HepG2 (cell line): Measurements from ENCODE around the gene TPM1. TPM values are rescaled to one million over a fixed set of nuclear protein-coding genes. Genes with fewer than 3 reads are reported as not detected.
A peak's percentile ranks its signal among the peaks of the same experiment; 100 is the strongest.

Experiments
- CAMTA2 ChIP-seq: sonication (generic); formaldehyde crosslinking; IDR thresholded peaks from 2 replicates; pipeline ENCODE4 v1.4.0; 2020; ENCODE audit warnings: mild to moderate bottlenecking, missing genetic modification reagents, borderline replicate concordance
- FOXK1 ChIP-seq: sonication (generic); formaldehyde crosslinking; IDR thresholded peaks from 2 replicates; pipeline ENCODE4 v1.4.0; 2020; ENCODE audit warnings: low read depth, missing genetic modification reagents, borderline replicate concordance
- POGZ ChIP-seq: sonication (generic); formaldehyde crosslinking; IDR thresholded peaks from 2 replicates; pipeline ENCODE4 v1.4.0; 2020; ENCODE audit warnings: mild to moderate bottlenecking, missing genetic modification reagents
- SAP130 ChIP-seq: IDR thresholded peaks from 2 replicates; pipeline ENCODE4 v1.6.1; 2016; ENCODE audit warnings: low read depth
- TFE3 ChIP-seq: IDR thresholded peaks from 2 replicates; pipeline ENCODE4 v1.6.1; 2016
- ZBTB1 ChIP-seq: sonication (generic); formaldehyde crosslinking; IDR thresholded peaks from 2 replicates; pipeline ENCODE4 v1.4.0; 2020; ENCODE audit warnings: missing genetic modification reagents, borderline replicate concordance
- ZBTB4 ChIP-seq: sonication (generic); formaldehyde crosslinking; IDR thresholded peaks from 2 replicates; pipeline ENCODE4 v1.4.0; 2020; ENCODE audit warnings: missing genetic modification reagents, mild to moderate bottlenecking, borderline replicate concordance
- ZNF207 ChIP-seq: fragments of 450-650 bp; IDR thresholded peaks from 2 replicates; pipeline ENCODE4 v1.6.1; 2016; ENCODE audit warnings: antibody characterized with exemption, borderline replicate concordance
- ZNF224 ChIP-seq: sonication (generic); formaldehyde crosslinking; IDR thresholded peaks from 2 replicates; pipeline ENCODE4 v1.5.0; 2020; ENCODE audit warnings: mild to moderate bottlenecking, missing genetic modification reagents
- ZNF557 ChIP-seq: sonication (generic); formaldehyde crosslinking; IDR thresholded peaks from 2 replicates; pipeline ENCODE4 v1.4.0; 2020; ENCODE audit warnings: missing genetic modification reagents
- ZNF724P ChIP-seq: sonication (generic); formaldehyde crosslinking; IDR thresholded peaks from 2 replicates; pipeline ENCODE4 v1.8.0; 2022; ENCODE audit warnings: missing genetic modification reagents, borderline replicate concordance
- ZNF800 ChIP-seq: sonication (generic); formaldehyde crosslinking; IDR thresholded peaks from 2 replicates; pipeline ENCODE4 v1.4.0; 2020; ENCODE audit warnings: missing genetic modification reagents
- ZNF850 ChIP-seq: sonication (generic); formaldehyde crosslinking; conservative IDR thresholded peaks from 2 replicates; pipeline ENCODE4 v1.9.0; 2021; ENCODE audit warnings: mild to moderate bottlenecking, missing genetic modification reagents
- polyA plus RNA-seq, 8 experiments: library from polyadenylated mRNA; depleted of rRNA in 3 of 8; stranded (reverse) in 7 of 8; unstranded in 1 of 8; fragments of >200 nt; fragmentation: Illumina TruSeq in 4 of 8; extraction: Trizol in 4 of 8; gene quantifications; 2 replicates each; pipeline versions ENCODE4 v1.2.1 to v1.2.3, GENCODE V29; 2011 to 2016; ENCODE audit warnings: low read depth in 4 of 8, missing spikeins in 1 of 8, mixed read lengths in 1 of 8; ENCODE audit not compliant: insufficient read depth in 1 of 8
- total RNA-seq, 5 experiments: library from RNA; depleted of rRNA; stranded (reverse); fragments of >200 nt; fragmentation: Illumina TruSeq; extraction: Trizol; gene quantifications; 2 replicates each; pipeline ENCODE4 v1.2.3, GENCODE V29; 2016; ENCODE audit warnings: low read depth in 1 of 5
- TF ChIP-seq, protein P1 (sequence below): sonication (generic); formaldehyde crosslinking; IDR thresholded peaks from 2 replicates; pipeline ENCODE4 v1.4.0; 2020; ENCODE audit warnings: missing genetic modification reagents, borderline replicate concordance
- TF ChIP-seq, protein P2 (sequence below): sonication (generic); formaldehyde crosslinking; IDR thresholded peaks from 2 replicates; pipeline ENCODE4 v1.8.1; 2023; ENCODE audit warnings: mild to moderate bottlenecking, missing genetic modification reagents

Gene TPM1
- total and polyA plus RNA-seq, 2 of the 13 experiments (the other 11 are each of a cell fraction or from before 2014, with no cell fraction given) = 98.9 to 109 TPM

GRCh38 chr15:63010920-63011693 lies 31.4 kb upstream of the TPM1 start (continued):
- TF ChIP-seq, protein P1, sequence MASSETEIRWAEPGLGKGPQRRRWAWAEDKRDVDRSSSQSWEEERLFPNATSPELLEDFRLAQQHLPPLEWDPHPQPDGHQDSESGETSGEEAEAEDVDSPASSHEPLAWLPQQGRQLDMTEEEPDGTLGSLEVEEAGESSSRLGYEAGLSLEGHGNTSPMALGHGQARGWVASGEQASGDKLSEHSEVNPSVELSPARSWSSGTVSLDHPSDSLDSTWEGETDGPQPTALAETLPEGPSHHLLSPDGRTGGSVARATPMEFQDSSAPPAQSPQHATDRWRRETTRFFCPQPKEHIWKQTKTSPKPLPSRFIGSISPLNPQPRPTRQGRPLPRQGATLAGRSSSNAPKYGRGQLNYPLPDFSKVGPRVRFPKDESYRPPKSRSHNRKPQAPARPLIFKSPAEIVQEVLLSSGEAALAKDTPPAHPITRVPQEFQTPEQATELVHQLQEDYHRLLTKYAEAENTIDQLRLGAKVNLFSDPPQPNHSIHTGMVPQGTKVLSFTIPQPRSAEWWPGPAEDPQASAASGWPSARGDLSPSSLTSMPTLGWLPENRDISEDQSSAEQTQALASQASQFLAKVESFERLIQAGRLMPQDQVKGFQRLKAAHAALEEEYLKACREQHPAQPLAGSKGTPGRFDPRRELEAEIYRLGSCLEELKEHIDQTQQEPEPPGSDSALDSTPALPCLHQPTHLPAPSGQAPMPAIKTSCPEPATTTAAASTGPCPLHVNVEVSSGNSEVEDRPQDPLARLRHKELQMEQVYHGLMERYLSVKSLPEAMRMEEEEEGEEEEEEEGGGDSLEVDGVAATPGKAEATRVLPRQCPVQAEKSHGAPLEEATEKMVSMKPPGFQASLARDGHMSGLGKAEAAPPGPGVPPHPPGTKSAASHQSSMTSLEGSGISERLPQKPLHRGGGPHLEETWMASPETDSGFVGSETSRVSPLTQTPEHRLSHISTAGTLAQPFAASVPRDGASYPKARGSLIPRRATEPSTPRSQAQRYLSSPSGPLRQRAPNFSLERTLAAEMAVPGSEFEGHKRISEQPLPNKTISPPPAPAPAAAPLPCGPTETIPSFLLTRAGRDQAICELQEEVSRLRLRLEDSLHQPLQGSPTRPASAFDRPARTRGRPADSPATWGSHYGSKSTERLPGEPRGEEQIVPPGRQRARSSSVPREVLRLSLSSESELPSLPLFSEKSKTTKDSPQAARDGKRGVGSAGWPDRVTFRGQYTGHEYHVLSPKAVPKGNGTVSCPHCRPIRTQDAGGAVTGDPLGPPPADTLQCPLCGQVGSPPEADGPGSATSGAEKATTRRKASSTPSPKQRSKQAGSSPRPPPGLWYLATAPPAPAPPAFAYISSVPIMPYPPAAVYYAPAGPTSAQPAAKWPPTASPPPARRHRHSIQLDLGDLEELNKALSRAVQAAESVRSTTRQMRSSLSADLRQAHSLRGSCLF (CRISPR knock-in tag) = no peak
- TF ChIP-seq POGZ (CRISPR knock-in tag) (peak; percentile 91), ZNF224 (CRISPR knock-in tag) (no peak), ZBTB1 (CRISPR knock-in tag) (no peak), ZNF850 (CRISPR knock-in tag) (no peak), ZNF800 (CRISPR knock-in tag) (peak; percentile 56; the same call in 1 of the 2 replicates), ZNF724P (no peak), SAP130 (CRISPR knock-in tag) (peak; percentile 45; the same call in 1 of the 2 replicates), ZBTB4 (CRISPR knock-in tag) (no peak), CAMTA2 (CRISPR knock-in tag) (no peak), TFE3 (CRISPR knock-in tag) (no peak), ZNF557 (no peak), FOXK1 (CRISPR knock-in tag) (peak; percentile 29; the same call in 1 of the 2 replicates), ZNF207 (no peak)
- TF ChIP-seq, protein P2, sequence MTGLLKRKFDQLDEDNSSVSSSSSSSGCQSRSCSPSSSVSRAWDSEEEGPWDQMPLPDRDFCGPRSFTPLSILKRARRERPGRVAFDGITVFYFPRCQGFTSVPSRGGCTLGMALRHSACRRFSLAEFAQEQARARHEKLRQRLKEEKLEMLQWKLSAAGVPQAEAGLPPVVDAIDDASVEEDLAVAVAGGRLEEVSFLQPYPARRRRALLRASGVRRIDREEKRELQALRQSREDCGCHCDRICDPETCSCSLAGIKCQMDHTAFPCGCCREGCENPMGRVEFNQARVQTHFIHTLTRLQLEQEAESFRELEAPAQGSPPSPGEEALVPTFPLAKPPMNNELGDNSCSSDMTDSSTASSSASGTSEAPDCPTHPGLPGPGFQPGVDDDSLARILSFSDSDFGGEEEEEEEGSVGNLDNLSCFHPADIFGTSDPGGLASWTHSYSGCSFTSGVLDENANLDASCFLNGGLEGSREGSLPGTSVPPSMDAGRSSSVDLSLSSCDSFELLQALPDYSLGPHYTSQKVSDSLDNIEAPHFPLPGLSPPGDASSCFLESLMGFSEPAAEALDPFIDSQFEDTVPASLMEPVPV (CRISPR knock-in tag) = no peak
